ENCODE measurements around the gene WRNIP1. TPM values are rescaled to one million over a fixed set of nuclear protein-coding genes. Genes with fewer than 3 reads are reported as not detected.

Gene WRNIP1
- total and polyA plus RNA-seq, 9 of the 15 experiments (the other 6 are each of a cell fraction or from before 2014, with no cell fraction given): 13.2 to 63.6 (median 48.6) TPM

GRCh38 chr6:2738373-2738979 is 26.7 kb upstream of the WRNIP1 start (continued):
- TF ChIP-seq RAD51 (IDR thresholded peaks at IDR 0.05; ENCODE audit: borderline replicate concordance, low read depth) (no peak), PRPF4 (IDR thresholded peaks at IDR 0.05; ENCODE audit: insufficient read depth, low read depth, low read length, poor library complexity, severe bottlenecking) (no peak), TRIM28 (IDR thresholded peaks at IDR 0.05) (no peak), NONO (IDR thresholded peaks at IDR 0.05; ENCODE audit: low read depth in 2 of 2, low read length in 1 of 2) (no peak), HDAC3 (IDR thresholded peaks at IDR 0.05; ENCODE audit: borderline replicate concordance, partially characterized antibody) (no peak), BACH1 (tag; IDR thresholded peaks at IDR 0.05) (no peak), CAMTA2 (CRISPR knock-in tag; conservative IDR thresholded peaks at IDR 0.05) (no peak), HMBOX1 (IDR thresholded peaks at IDR 0.05) (peak; percentile 53; the same call in 1 of the 2 replicates), POLR2AphosphoS5 (IDR thresholded peaks at IDR 0.05; ENCODE audit: control insufficient read depth, insufficient read depth, low read depth, low read length) (no peak), ID3 (CRISPR knock-in tag; IDR thresholded peaks at IDR 0.05) (no peak), ID3 (tag; IDR thresholded peaks at IDR 0.05) (no peak), PTTG1 (tag; IDR thresholded peaks at IDR 0.05; ENCODE audit: low read depth) (no peak), KAT2B (IDR thresholded peaks at IDR 0.05; ENCODE audit: low read depth, low read length) (no peak), ZNF395 (CRISPR knock-in tag; IDR thresholded peaks at IDR 0.05) (no peak), HOMEZ (CRISPR knock-in tag; IDR thresholded peaks at IDR 0.05) (no peak), ZNF121 (CRISPR knock-in tag; conservative IDR thresholded peaks at IDR 0.05) (no peak), CREB3L1 (IDR thresholded peaks at IDR 0.05; ENCODE audit: borderline replicate concordance, low read depth) (no peak), MTF1 (CRISPR knock-in tag; IDR thresholded peaks at IDR 0.05; ENCODE audit: borderline replicate concordance) (no peak), CSDE1 (IDR thresholded peaks at IDR 0.05) (no peak), ZNF512 (tag; IDR thresholded peaks at IDR 0.05) (no peak)
